ENCODE data around the gene KRTAP19-8.

The KRTAP19-8 gene, protein sequence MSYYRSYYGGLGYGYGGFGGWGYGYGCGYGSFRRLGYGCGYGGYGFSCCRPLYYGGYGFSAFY
- total RNA-seq, result 0 to 0.04 (median 0) reads per million in 3 experiments

GRCh38 chr21:31038376-31038775, at the start of gene KRTAP19-8:
TSS of gene KRTAP19-8 (minus strand) at chr21:31038476. CDS start at chr21:31038443, 33 bp downstream.
- no peak for DNase-seq

GRCh38 chr21:31087639-31088473, 49.6 kb upstream of the KRTAP19-8 start:
- no peak for DNase-seq

DNA sequence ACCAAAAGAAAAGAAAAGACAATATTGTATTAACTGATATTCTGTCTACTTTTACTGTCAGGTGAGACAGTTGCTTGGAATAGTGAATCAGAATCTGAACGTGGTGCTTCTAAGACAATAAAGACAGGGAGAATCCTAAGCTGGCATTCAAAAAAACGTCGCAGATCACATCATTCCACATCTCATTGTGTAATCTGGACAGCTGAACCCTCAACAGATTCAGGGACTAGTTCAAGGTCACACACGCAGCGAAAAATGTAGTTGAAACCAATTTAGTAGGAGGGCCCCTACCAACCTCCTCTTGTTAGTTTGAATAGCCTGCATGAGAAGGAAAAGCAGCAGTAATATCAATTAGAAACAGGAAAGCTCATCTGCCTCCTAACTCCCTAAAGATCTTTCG, 46.4 kb upstream of the KRTAP19-8 start:
- DNase-seq, result no peak

DNA sequence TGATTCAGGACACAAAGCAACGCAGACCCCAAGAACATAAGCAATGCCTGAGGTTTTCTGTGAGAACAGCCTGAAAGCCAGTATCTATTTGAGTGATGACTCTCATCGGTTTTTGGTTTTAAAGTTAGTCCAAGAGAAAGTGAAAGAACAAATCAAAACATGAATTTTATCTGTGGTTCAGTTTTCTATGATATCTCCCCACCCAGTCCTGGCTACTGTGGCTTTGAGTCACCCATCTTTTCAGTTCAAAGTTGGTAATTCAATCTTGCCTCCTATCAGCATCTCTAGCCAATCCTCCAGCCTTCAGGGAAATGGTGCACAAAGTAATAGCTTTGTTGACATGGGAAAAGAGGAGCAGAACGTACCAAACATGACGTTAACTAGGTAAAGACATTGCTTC, 40.5 kb upstream of the KRTAP19-8 start:
- DNase-seq, result no peak

- no peak for DNase-seq
These were observed 39.9 kb upstream of the KRTAP19-8 start for GRCh38 chr21:31078216-31078615.

GRCh38 chr21:31075848-31076247, 37.6 kb upstream of the KRTAP19-8 start:
- DNase-seq, result no peak

DNA sequence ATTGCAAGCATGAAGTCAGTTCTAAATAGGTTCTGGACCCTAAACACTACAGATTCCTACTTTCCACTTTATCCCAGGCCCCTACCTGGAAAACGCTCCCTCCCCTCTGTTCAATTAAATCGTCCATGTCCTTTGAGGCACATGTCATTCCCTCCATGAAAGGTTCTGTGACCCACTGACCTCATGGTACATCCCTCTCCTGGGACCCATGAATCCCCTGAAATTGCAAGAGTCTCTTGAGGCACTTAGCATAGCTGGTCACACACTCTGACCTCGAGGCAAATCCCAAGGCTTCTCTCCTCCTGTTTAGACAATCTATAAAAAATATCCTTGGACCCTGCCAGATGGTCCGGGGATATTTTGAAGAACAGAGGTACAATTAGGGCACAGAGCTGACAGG, 34.3 kb upstream of the KRTAP19-8 start:
- DNase-seq, result no peak

- DNase-seq, result no peak
These were observed 26.5 kb upstream of the KRTAP19-8 start for GRCh38 chr21:31064803-31065202.

DNA sequence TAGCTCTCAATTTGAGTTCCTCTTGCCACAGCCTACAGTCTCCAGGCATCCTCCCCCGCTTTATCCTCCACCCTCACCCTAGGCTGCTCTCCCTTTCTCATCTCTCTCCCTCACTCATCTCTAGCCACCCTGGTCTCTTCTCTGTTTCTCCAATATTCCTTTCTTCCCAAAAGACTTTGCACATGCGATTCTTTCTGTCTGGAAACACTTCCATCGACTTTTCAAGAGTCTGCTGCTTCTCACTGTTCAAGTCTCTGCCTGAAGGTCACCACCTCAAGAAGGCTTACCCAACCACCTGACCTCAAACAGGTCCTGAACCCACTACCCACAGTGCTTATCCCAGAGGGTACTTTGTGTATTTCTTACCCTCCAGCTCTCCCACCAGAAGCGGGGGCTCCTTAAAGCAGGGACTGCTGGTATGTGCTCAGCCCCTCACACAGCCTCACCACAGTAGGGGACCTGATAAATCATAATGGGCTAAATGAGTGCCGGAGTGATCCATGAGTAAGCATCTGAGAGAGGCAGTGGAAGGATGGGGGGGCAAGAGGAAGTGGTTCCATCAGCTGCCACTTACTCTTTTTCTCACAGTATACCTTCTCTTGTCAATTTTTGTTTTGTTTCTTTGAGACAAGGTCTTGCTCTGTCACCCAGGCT, 14.3 kb upstream of the KRTAP19-8 start:
- DNase-seq, result no peak

GRCh38 chr21:31050577-31051157, 12.4 kb upstream of the KRTAP19-8 start:
- DNase-seq, result no peak

DNA sequence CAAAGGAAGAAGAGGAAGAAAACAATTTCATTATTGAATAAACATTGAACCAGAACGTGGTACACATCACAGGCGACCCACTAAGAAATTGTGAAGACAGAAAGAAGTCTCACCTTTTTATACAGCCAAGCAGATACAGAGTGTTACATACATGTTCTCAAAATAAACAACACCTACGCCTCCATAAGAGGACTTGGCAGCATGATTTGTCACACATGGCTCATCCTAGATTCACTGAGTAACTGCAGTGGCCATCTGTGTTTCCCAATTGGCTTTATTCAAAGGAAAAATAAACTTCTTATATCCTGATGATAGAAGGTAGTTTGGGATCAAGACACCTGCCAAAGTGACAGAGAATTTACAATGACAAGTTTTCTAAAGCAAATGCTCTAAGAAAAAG, 7.6 kb upstream of the KRTAP19-8 start:
- DNase-seq, result no peak

DNA sequence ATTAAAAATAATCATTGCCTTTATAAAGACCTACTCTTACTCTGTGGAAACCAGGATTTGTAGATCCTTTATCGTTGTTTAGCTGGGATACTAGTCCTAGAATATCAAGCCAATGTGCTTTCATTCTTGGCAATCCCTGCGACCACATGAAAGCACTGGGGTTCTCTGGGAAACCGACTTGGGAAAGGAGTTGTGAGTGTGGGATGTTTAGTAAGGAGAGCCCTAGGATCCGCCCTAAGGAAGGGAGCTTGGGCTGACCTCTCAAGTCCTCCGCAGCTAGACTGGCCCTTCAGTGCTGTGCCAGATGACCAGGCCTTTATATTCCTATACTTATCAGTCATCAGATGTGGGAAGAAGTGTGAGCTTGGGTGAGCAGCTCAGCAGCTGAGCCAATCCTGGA, 5.2 kb upstream of the KRTAP19-8 start:
- no peak for DNase-seq

GRCh38 chr21:31042080-31042464, 3.8 kb upstream of the KRTAP19-8 start:
- no peak for DNase-seq

DNA sequence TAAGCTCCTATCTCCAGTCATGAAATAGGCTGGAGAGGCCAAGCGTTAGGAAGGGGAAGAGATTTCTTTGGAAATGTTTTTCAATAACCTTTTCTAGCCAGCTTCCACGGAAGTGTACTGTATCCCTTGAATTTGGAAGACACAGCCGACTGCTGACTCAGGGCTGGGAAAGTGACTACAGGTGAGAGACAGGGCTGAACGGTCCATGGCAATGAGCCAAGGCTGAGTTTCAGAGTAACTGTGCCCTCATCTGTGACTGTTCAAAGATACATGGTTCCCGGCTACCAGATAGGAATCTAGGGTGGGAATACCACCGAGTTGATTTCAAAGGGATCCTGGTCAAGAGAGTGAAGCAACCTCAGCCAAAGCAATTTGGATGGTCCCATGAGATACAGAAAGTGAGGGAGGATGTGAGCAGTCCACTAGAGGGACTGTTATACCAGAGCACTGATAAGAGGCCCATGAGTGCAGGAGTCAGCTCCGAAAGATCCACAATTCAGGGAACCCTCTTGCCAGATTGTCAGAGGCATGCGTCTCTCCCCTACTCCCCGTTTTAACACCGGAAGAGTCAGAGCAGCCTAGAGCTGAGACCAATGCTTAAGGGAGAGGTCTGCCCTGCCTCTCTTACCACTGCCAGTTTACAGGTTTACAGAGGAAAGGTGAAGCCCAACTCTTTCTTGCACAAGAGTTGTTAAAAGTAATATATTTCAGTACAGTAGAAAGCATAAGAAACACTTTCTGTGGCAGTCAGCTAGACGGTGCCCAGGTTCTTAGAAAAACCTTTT, 3.2 kb upstream of the KRTAP19-8 start:
- no peak for DNase-seq

GRCh38 chr21:31034378-31034777, 3.9 kb downstream of the KRTAP19-8 start:
- no peak for DNase-seq

GRCh38 chr21:31030367-31031106, 7.7 kb downstream of the KRTAP19-8 start:
- no peak for DNase-seq

DNA sequence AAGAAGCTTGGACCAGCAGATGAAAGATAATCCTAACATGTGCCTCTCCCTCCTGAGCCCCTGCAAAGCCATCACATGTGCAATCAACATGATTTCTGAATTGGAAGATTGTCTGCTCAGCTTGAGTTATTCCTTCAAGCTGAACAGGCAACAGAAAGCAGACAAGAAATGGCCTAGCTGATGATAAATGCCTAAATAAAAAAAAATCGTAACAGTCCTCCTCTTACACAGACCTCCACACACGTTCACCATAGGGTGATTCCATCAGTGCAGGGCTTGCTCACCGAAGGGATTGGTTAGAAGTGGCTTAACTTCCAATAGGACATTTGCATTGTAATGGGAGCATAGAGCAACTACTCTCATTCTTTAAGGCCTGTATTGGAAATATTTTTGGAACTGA, 14.6 kb downstream of the KRTAP19-8 start:
- no peak for DNase-seq

GRCh38 chr21:31022306-31022705, 16.0 kb downstream of the KRTAP19-8 start:
- DNase-seq, result no peak

GRCh38 chr21:31018232-31018631, 20.0 kb downstream of the KRTAP19-8 start:
- DNase-seq, result no peak

DNA sequence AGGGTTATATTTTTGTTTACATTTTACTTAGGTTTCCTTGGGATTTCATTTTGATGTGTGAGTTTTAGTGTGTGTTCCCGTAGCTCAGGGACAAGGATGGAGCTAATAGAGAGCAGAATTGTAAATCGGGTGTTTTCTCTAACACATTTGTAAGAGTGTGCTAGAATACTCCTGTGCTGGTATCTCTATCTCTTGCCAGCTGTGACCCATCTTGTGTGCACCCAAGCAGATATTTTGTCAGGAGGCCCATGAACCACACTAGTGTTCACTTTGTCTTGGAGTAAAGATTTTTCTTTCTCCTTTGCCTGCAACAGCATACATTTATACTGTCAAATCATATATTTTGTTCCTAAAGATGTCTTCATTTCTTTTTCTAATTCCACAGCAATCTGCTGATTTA, 23.4 kb downstream of the KRTAP19-8 start:
- DNase-seq, result no peak

DNA sequence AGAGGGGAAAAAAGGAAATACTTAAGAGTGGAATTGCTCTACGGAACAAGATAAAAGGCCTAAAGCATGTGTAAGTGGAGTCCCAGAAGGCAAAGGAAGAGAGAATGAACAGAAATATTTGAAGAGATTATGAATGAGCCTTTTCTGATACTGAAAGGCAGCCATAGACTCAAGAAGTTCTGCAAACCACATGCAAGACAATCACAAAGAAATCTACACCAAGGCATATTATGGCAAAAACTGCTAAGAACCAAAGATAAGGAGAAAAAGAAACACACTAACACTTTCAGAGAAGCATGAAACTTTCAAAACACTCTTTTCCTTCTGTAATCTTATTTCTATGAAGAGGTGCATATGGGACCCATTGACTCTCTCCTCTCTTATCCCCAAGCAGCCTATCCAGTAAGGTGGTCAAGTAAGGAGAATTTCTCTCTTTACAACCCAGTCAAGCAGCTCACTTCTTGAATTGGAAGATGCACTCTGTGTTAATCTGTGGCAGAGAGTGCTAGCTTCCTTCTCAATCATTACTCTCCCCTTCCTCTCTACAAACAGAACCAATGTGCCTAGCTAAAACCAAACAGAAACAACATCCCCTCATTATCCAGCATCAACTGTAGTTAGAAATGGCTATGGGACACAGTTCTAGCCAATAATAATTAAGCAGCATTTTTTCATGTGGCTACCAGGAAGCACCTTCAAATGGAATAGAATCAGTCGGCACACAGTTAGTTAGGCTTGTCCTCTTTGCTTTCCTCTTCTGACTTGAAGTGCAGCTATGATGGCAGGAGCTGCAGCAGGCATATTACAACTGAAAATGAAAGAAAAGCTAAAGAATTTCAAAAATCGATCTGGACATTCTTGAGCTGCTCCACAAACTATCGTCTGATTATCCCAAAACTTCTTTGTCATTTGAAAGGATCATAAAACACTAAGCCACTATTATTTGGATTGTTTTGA, 25.9 kb downstream of the KRTAP19-8 start:
- no peak for DNase-seq
